Loucy (cell line): ENCODE data around the gene TRAF3IP3.
A peak's percentile ranks its signal among the peaks of the same experiment; 100 is the strongest.

ENCODE experiments used
- H2AFZ ChIP-seq: fragments of 200-600 bp; sonication (generic); 2 replicates; pipeline ENCODE4 v1.6.0; 2016; ENCODE audit warnings: antibody characterized with exemption, mild to moderate bottlenecking, low read length, moderate library complexity
- H3F3A ChIP-seq: fragments of 200-600 bp; 2 replicates; pipeline ENCODE4 v1.6.0; 2016; ENCODE audit warnings: antibody characterized with exemption, low read depth, mild to moderate bottlenecking
- H3K27me3 ChIP-seq: fragments of 200-600 bp; sonication (generic); 2 replicates; pipeline ENCODE4 v1.6.1; 2014; ENCODE audit warnings: low read length, mild to moderate bottlenecking; ENCODE audit not compliant: insufficient read depth, poor library complexity, severe bottlenecking
- H3K36me3 ChIP-seq: fragments of 200-600 bp; sonication (generic); 2 replicates; pipeline ENCODE4 v1.6.1; 2016; ENCODE audit warnings: low read length; ENCODE audit not compliant: insufficient read depth
- H3K4me1 ChIP-seq: fragments of 200-600 bp; sonication (generic); 2 replicates; pipeline ENCODE4 v1.5.1; 2014; ENCODE audit warnings: low read length, mild to moderate bottlenecking; ENCODE audit not compliant: insufficient read depth, poor library complexity, severe bottlenecking
- H3K4me2 ChIP-seq: fragments of 200-600 bp; sonication (generic); 2 replicates; pipeline ENCODE4 v1.6.0; 2014; ENCODE audit warnings: antibody characterized with exemption, low read length, low read depth, mild to moderate bottlenecking; ENCODE audit not compliant: poor library complexity, severe bottlenecking
- H3K4me3 ChIP-seq: fragments of 200-600 bp; sonication (generic); 2 replicates; pipeline ENCODE4 v1.5.1; 2014; ENCODE audit warnings: low read length, mild to moderate bottlenecking, mixed read lengths; ENCODE audit not compliant: poor library complexity, severe bottlenecking
- H3K79me2 ChIP-seq: fragments of 200-600 bp; sonication (generic); 2 replicates; pipeline ENCODE4 v1.6.1; 2014; ENCODE audit warnings: low read length; ENCODE audit not compliant: insufficient read depth
- H3K9ac ChIP-seq: fragments of 200-600 bp; sonication (generic); 2 replicates; pipeline ENCODE4 v1.6.0; 2014; ENCODE audit warnings: mild to moderate bottlenecking, low read depth, low read length, moderate library complexity; ENCODE audit not compliant: poor library complexity, severe bottlenecking
- H3K9me2 ChIP-seq: fragments of 200-600 bp; sonication (generic); replicated peaks from 2 replicates; pipeline ENCODE4 v1.6.1; 2016; ENCODE audit warnings: low read depth, low read length, mixed read lengths
- H3K9me3 ChIP-seq: fragments of 200-600 bp; sonication (generic); 2 replicates; pipeline ENCODE4 v1.6.1; 2014; ENCODE audit warnings: mild to moderate bottlenecking, antibody characterized with exemption, low read length, low read depth; ENCODE audit not compliant: insufficient read depth
- H4K20me1 ChIP-seq: fragments of 200-600 bp; sonication (generic); 2 replicates; pipeline ENCODE4 v1.6.0; 2014; ENCODE audit warnings: antibody characterized with exemption, low read length, mild to moderate bottlenecking; ENCODE audit not compliant: insufficient read depth, poor library complexity, severe bottlenecking
- EZH2phosphoT487 ChIP-seq: fragments of 200-600 bp; IDR thresholded peaks from 2 replicates; pipeline ENCODE4 v1.6.1; 2018; ENCODE audit warnings: antibody characterized with exemption, mild to moderate bottlenecking, moderate library complexity, borderline replicate concordance
- TF ChIP-seq, protein P1 (sequence below): fragments of 200-600 bp; sonication (generic); conservative IDR thresholded peaks from 2 replicates; pipeline ENCODE4 v1.5.1; 2014; ENCODE audit warnings: mild to moderate bottlenecking, antibody characterized with exemption, low read length

The TRAF3IP3 gene

DNA sequence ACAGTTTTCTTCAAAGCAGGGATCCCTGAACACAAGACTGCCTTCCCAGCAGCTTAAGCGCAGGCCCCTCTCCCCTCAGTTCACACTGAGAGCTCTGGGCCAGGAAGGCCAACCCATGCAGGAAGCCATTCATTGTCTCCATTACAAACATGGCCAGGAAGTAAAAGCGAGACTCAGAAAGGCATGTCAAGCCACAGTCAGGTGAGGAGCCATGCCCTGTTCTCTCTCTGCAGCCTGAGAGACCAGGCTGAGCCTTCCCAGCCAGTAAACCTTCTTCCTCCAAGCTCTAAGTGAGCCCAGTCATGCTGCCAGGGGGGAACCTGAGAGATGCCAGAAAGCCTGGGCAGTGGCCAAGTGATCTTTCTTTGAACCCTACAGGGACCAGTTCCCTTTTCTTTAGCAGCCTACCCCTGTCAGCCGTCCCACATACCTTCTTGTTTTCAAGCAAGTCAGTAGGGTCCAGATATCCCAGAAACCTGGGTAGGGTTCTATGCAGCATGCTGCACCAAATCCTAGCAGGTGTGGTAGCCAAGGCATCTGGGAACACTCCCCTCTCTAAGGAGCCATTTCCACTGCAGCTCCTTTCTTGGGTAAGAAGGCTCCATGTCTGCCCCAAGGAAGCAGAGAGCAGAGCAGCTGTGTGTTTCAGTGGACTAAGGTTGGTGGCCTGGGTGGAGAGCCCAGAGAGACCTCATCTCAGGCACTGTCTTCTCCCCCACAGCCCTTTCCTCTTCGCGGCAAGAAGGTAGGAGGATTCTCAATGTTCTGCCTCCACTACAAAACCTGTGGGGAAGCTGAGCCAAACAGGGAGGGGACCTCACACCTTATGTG lies 977 bp downstream of the TRAF3IP3 start:
- H2AFZ ChIP-seq: no peak overlapping the region
- TF ChIP-seq EZH2phosphoT487: no peak
- TF ChIP-seq, protein P1, sequence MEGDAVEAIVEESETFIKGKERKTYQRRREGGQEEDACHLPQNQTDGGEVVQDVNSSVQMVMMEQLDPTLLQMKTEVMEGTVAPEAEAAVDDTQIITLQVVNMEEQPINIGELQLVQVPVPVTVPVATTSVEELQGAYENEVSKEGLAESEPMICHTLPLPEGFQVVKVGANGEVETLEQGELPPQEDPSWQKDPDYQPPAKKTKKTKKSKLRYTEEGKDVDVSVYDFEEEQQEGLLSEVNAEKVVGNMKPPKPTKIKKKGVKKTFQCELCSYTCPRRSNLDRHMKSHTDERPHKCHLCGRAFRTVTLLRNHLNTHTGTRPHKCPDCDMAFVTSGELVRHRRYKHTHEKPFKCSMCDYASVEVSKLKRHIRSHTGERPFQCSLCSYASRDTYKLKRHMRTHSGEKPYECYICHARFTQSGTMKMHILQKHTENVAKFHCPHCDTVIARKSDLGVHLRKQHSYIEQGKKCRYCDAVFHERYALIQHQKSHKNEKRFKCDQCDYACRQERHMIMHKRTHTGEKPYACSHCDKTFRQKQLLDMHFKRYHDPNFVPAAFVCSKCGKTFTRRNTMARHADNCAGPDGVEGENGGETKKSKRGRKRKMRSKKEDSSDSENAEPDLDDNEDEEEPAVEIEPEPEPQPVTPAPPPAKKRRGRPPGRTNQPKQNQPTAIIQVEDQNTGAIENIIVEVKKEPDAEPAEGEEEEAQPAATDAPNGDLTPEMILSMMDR: no peak
- H4K20me1 ChIP-seq: peaks cover 29% of the 10 kb centered on the region
- H3K9me3 ChIP-seq: no peaks in the 10 kb centered on the region
- peak overlapping the region; percentile 98 for H3K9ac ChIP-seq
- H3K9me2 ChIP-seq: no peaks in the 10 kb centered on the region
- H3K4me1 ChIP-seq: peaks cover 59% of the 10 kb centered on the region
- H3K79me2 ChIP-seq: peaks cover 47% of the 10 kb centered on the region
- H3K4me2 ChIP-seq: peak overlapping the region; percentile 100
- peak overlapping the region; percentile 96 for H3K4me3 ChIP-seq
- H3K27me3 ChIP-seq: no peaks in the 10 kb centered on the region
- H3F3A ChIP-seq: peaks cover 14% of the 10 kb centered on the region
- H3K36me3 ChIP-seq: peaks cover 9% of the 10 kb centered on the region; the same call in 1 of the 2 replicates

DNA sequence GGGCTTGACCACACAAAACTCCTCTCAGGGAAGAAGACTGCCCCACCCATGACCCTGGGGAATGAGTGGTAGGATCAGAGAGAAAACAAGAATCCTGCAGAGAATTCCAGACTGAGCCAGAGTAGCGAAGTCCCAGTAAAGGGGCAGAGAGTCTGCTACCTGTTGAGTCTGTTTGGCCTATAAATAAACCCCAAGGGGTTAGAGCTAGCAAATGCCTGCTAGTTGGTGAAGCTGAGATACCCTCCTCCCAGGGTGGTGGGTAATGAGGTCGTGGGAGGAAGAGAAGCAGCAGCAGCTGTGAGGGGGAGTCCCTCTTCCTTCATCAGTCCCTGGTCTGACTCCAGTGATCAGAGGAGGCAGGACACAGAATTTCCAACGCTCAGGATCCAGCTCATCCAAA lies 2.5 kb downstream of the TRAF3IP3 start:
- peak overlapping the region; percentile 100 for H3K4me2 ChIP-seq
- peaks cover 29% of the 10 kb centered on the region for H4K20me1 ChIP-seq
- no peak for TF ChIP-seq EZH2phosphoT487
- TF ChIP-seq, protein P1: no peak
- peaks cover 14% of the 10 kb centered on the region for H3F3A ChIP-seq
- H3K9me3 ChIP-seq: no peaks in the 10 kb centered on the region
- peaks cover 23% of the 10 kb centered on the region; the same call in 1 of the 2 replicates for H3K36me3 ChIP-seq
- peaks cover 53% of the 10 kb centered on the region for H3K4me1 ChIP-seq
- H3K9me2 ChIP-seq: no peaks in the 10 kb centered on the region
- peaks cover 50% of the 10 kb centered on the region for H3K79me2 ChIP-seq
- H2AFZ ChIP-seq: no peak overlapping the region
- no peaks in the 10 kb centered on the region for H3K27me3 ChIP-seq
- H3K4me3 ChIP-seq: peak overlapping the region; percentile 96
- H3K9ac ChIP-seq: peak overlapping the region; percentile 98

DNA sequence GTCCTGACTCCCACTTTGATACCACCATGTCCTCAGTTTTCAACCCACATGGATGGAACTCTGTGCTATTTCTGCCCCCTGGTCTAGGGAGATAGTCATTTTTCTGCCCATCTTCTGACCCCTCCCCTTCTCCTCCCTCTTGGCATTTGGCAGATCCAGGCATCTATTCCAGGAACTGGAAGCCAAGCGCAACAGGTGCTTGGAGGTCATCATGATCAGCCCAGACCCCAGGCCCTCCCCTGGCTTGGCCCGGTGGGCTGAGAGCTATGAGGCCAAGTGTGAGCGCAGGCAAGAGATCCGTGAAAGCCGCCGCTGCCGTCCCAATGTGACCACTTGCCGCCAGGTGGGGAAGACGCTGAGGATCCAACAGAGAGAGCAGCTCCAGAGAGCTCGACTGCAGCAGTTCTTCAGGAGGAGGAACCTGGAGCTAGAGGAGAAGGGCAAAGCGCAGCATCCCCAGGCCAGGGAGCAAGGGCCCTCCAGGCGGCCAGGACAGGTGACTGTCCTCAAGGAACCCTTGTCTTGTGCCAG lies 4.0 kb downstream of the TRAF3IP3 start:
- no peaks in the 10 kb centered on the region for H3K9me2 ChIP-seq
- TF ChIP-seq, protein P1: no peak
- TF ChIP-seq EZH2phosphoT487: no peak

More for the DNA sequence above, 4.0 kb downstream of the TRAF3IP3 start:
- no peaks in the 10 kb centered on the region for H3K9me3 ChIP-seq
- peaks cover 29% of the 10 kb centered on the region for H4K20me1 ChIP-seq
- H3K27me3 ChIP-seq: no peaks in the 10 kb centered on the region
- peaks cover 50% of the 10 kb centered on the region for H3K79me2 ChIP-seq
- H3F3A ChIP-seq: peaks cover 14% of the 10 kb centered on the region
- peaks cover 53% of the 10 kb centered on the region for H3K4me1 ChIP-seq
- peaks cover 31% of the 10 kb centered on the region; the same call in 1 of the 2 replicates for H3K36me3 ChIP-seq
- peak overlapping the region; percentile 100 for H3K4me2 ChIP-seq
- H3K9ac ChIP-seq: peak overlapping the region; percentile 98
- peak overlapping the region; percentile 96 for H3K4me3 ChIP-seq
- H2AFZ ChIP-seq: no peak overlapping the region
